ENCODE data around the gene HES7.

GRCh38 chr17:8122924-8123694 lies 797 bp downstream of the HES7 start:
- TF ChIP-seq CTCF (conservative IDR thresholded peaks at IDR 0.05; ENCODE audit: low read length), result no peak
- no peak for TF ChIP-seq EZH2phosphoT487 (IDR thresholded peaks at IDR 0.05; ENCODE audit: borderline replicate concordance)

Measured in Loucy (cell line).